ENCODE measurements around the gene MNT. TPM values are rescaled to one million over a fixed set of nuclear protein-coding genes. Genes with fewer than 3 reads are reported as not detected.

MNT gene
- total RNA-seq, 1 donor from 2014 or later: 2.8 TPM

GRCh38 chr17:2335726-2336214, 65.1 kb downstream of the MNT start:
- DNase-seq (ENCODE audit: low read depth in 2 of 2): no peak

Other genes with a start within 250 kb of the MNT start
- gene SMG6, start 97.3 kb downstream of the MNT start, total RNA-seq: 19.6 and 23.8 TPM in 2 replicates
- 7.9 and 9.4 TPM in 2 replicates for gene SRR, start 97.1 kb downstream of the MNT start, total RNA-seq
- 27.7 and 34.1 TPM in 2 replicates for gene TSR1, start 64.6 kb downstream of the MNT start, total RNA-seq
- gene SGSM2, start 63.6 kb downstream of the MNT start, total RNA-seq: 22.0 and 37.5 TPM in 2 replicates
- gene METTL16, start 110.8 kb upstream of the MNT start, total RNA-seq: 7.3 and 7.8 TPM in 2 replicates
- 53.6 and 58.3 TPM in 2 replicates for gene PAFAH1B1, start 192.6 kb upstream of the MNT start, total RNA-seq

Data from lung microvascular endothelial cell (primary cell).